CD4-positive, alpha-beta memory T cell (primary cell): Measurements from ENCODE around the gene FGD4. TPM values are rescaled to one million over a fixed set of nuclear protein-coding genes. Genes with fewer than 3 reads are reported as not detected.

Source experiments
- CTCF ChIA-PET: fragments of 350-600 bp; sonication (Branson Sonifier 250); formaldehyde crosslinking; loops from one replicate; lab custom pipeline; 2021; ENCODE audit warnings: inconsistent platforms; ENCODE audit not compliant: partially characterized antibody; lab: Charles Lee
- POLR2A ChIA-PET: fragments of 350-600 bp; sonication (Branson Sonifier 250); formaldehyde crosslinking; loops from one replicate; lab custom pipeline; 2021; ENCODE audit not compliant: partially characterized antibody; lab: Charles Lee
- DNase-seq, 5 donors: peaks; one replicate each; pipeline versions ENCODE4 v3.0.0 to v3.0.0-alpha.2; 2020 to 2022; ENCODE audit warnings: mixed read lengths in 1 of 5
- H3K27ac ChIP-seq: one replicate; pipeline ENCODE4 v1.7.0; 2013; ENCODE audit warnings: low read depth, low read length
- H3K27me3 ChIP-seq: 2 replicates; pipeline ENCODE4 v1.7.0; 2013; ENCODE audit warnings: mild to moderate bottlenecking, low read length, moderate library complexity; ENCODE audit not compliant: insufficient read depth
- H3K36me3 ChIP-seq: 2 replicates; pipeline ENCODE4 v1.7.0; 2013; ENCODE audit warnings: mild to moderate bottlenecking, low read length, moderate library complexity; ENCODE audit not compliant: insufficient read depth
- H3K4me1 ChIP-seq: 2 replicates; pipeline ENCODE4 v1.7.0; 2013; ENCODE audit warnings: mild to moderate bottlenecking, low read length, moderate library complexity; ENCODE audit not compliant: insufficient read depth
- H3K4me3 ChIP-seq, 2 donors: one replicate each; pipeline ENCODE4 v1.7.0; 2013; ENCODE audit warnings: low read length in 2 of 2, mild to moderate bottlenecking in 1 of 2
- H3K9me3 ChIP-seq, 2 donors: one replicate each; pipeline ENCODE4 v1.7.0; 2013; ENCODE audit warnings: low read length in 2 of 2, control low read depth in 1 of 2; ENCODE audit not compliant: control insufficient read depth in 1 of 2
- H3K27ac Mint-ChIP-seq, 7 donors: one replicate each; pipeline ENCODE4 v1.8.0; 2020 to 2021; ENCODE audit warnings: mixed read lengths in 7 of 7, mild to moderate bottlenecking in 6 of 7, inconsistent platforms in 3 of 7, moderate library complexity in 3 of 7
- H3K27me3 Mint-ChIP-seq, 2 donors: one replicate each; pipeline ENCODE4 v1.8.0; 2020 to 2021; ENCODE audit warnings: mixed read lengths in 2 of 2
- H3K36me3 Mint-ChIP-seq, 2 donors: one replicate each; pipeline ENCODE4 v1.8.0; 2020 to 2021; ENCODE audit warnings: mixed read lengths in 2 of 2, inconsistent platforms in 1 of 2, mild to moderate bottlenecking in 1 of 2
- H3K4me1 Mint-ChIP-seq, 4 donors: one replicate each; pipeline ENCODE4 v1.8.0; 2020 to 2021; ENCODE audit warnings: mixed read lengths in 4 of 4, mild to moderate bottlenecking in 1 of 4
- H3K4me3 Mint-ChIP-seq, 8 donors: one replicate each; pipeline ENCODE4 v1.8.0; 2020 to 2021; ENCODE audit warnings: mixed read lengths in 8 of 8, mild to moderate bottlenecking in 7 of 8, moderate library complexity in 6 of 8, inconsistent platforms in 3 of 8
- H3K9me3 Mint-ChIP-seq, 8 donors: one replicate each; pipeline ENCODE4 v1.8.0; 2020 to 2021; ENCODE audit warnings: mixed read lengths in 8 of 8, mild to moderate bottlenecking in 5 of 8, inconsistent platforms in 3 of 8, moderate library complexity in 1 of 8
- intact Hi-C: fragments of 100-400 bp; cut with micrococcal nuclease; formaldehyde crosslinking; loops from one replicate; pipeline ENCODE4 v1.15.1; 2023
- polyA plus RNA-seq, 2 donors: library from polyadenylated mRNA; unstranded; fragments of 300-500 nt; fragmentation: Illumina TruSeq; gene quantifications; one replicate each; pipeline ENCODE4 v1.2.3, GENCODE V29; 2021
- total RNA-seq, 2 experiments: library from RNA; stranded (reverse); gene quantifications; one replicate each; pipeline ENCODE4 v1.2.3, GENCODE V29; 2021

The FGD4 gene
- total and polyA plus RNA-seq, 4 experiments from 2014 or later, result 0.23 to 0.47 (median 0.34) TPM; not detected in 1

GRCh38 chr12:32454866-32455265, 55.5 kb downstream of the FGD4 start:
- POLR2A ChIA-PET, result no interaction called here
- peaks cover 0 to 5% (median 2%) of the 10 kb centered on the region in 4 donors for H3K4me1 Mint-ChIP-seq
- no peaks in the 10 kb centered on the region for H3K36me3 Mint-ChIP-seq

GRCh38 chr12:32455607-32456071, 56.3 kb downstream of the FGD4 start:
- H3K36me3 ChIP-seq, result no peaks in the 10 kb centered on the region
- no peak overlapping the region for H3K4me3 ChIP-seq
- H3K4me1 ChIP-seq, result no peaks in the 10 kb centered on the region
- peak in 4 of 5 donors; percentile 17 to 29 (median 28) for DNase-seq
- no peaks in the 10 kb centered on the region for H3K36me3 Mint-ChIP-seq
- H3K4me3 Mint-ChIP-seq, result peak overlapping the region in 6 of 8 donors; percentile 15 to 49 (median 25)
- no peak overlapping the region for H3K27ac ChIP-seq
- H3K9me3 Mint-ChIP-seq, result no peaks in the 10 kb centered on the region
- no peaks in the 10 kb centered on the region for H3K27me3 ChIP-seq
- H3K4me1 Mint-ChIP-seq, result peaks cover 0 to 5% (median 2%) of the 10 kb centered on the region in 4 donors
- ChIA-PET CTCF (interaction anchor here (1.1 to 2.5 kb wide), 4 partner anchors 9 to 1564 kb away, joined by 3 to 13 read pairs (median 4); partner anchors contain the start of gene YARS2), POLR2A (no interaction called here)
- H3K9me3 ChIP-seq, result no peaks in the 10 kb centered on the region
- no peak overlapping the region for H3K27ac Mint-ChIP-seq
- H3K27me3 Mint-ChIP-seq, result peaks cover 0 to 4% of the 10 kb centered on the region in 2 donors
- intact Hi-C loops, result loop anchor here (1.0 to 5.0 kb wide), 3 partner anchors 302 to 1762 kb away; partner anchors contain the start of gene YARS2

More at GRCh38 chr12:32454866-32455265, 55.5 kb downstream of the FGD4 start:
- Histone ChIP-seq H3K27me3 (no peaks in the 10 kb centered on the region), H3K4me1 (no peaks in the 10 kb centered on the region), H3K27ac (no peak overlapping the region), H3K36me3 (no peaks in the 10 kb centered on the region), H3K4me3 (no peak overlapping the region), H3K9me3 (no peaks in the 10 kb centered on the region)
- intact Hi-C loops, result loop anchor here (1.0 to 5.0 kb wide), 3 partner anchors 302 to 1762 kb away; partner anchors contain the start of gene YARS2
- Mint-ChIP-seq H3K27ac (no peak overlapping the region), H3K27me3 (peaks cover 0 to 4% of the 10 kb centered on the region in 2 donors), H3K4me3 (no peak overlapping the region), H3K9me3 (no peaks in the 10 kb centered on the region)
- no peak for DNase-seq
- CTCF ChIA-PET, result no interaction called here

- H3K4me3 Mint-ChIP-seq, result no peak overlapping the region
- H3K27ac Mint-ChIP-seq, result no peak overlapping the region
- Histone ChIP-seq H3K27ac (no peak overlapping the region), H3K27me3 (no peaks in the 10 kb centered on the region), H3K4me1 (no peaks in the 10 kb centered on the region), H3K36me3 (no peaks in the 10 kb centered on the region), H3K4me3 (no peak overlapping the region), H3K9me3 (no peaks in the 10 kb centered on the region)
- intact Hi-C loops, result loop anchor here (5.0 kb wide), 2 partner anchors 300 to 1760 kb away; partner anchors contain the start of gene YARS2
- H3K9me3 Mint-ChIP-seq, result no peaks in the 10 kb centered on the region
- peaks cover 0 to 3% of the 10 kb centered on the region in 2 donors for H3K27me3 Mint-ChIP-seq
- H3K36me3 Mint-ChIP-seq, result no peaks in the 10 kb centered on the region
- CTCF ChIA-PET, result interaction anchor here (0.5 to 2.5 kb wide), 7 partner anchors 7 to 1565 kb away, joined by 3 to 13 read pairs (median 5); partner anchors contain the start of genes ALG10 and YARS2
- POLR2A ChIA-PET, result no interaction called here
- peaks cover 0 to 5% (median 2%) of the 10 kb centered on the region in 4 donors for H3K4me1 Mint-ChIP-seq
- no peak for DNase-seq
These were observed 58.1 kb downstream of the FGD4 start for GRCh38 chr12:32457251-32458025.

- Histone ChIP-seq H3K9me3 (no peaks in the 10 kb centered on the region), H3K4me3 (no peak overlapping the region), H3K27ac (no peak overlapping the region), H3K36me3 (no peaks in the 10 kb centered on the region), H3K27me3 (no peaks in the 10 kb centered on the region), H3K4me1 (no peaks in the 10 kb centered on the region)
- ChIA-PET CTCF (no interaction called here), POLR2A (no interaction called here)
- Mint-ChIP-seq H3K27me3 (no peaks in the 10 kb centered on the region), H3K9me3 (no peaks in the 10 kb centered on the region), H3K4me1 (peaks cover 0 to 5% (median 2%) of the 10 kb centered on the region in 4 donors), H3K4me3 (no peak overlapping the region), H3K36me3 (no peaks in the 10 kb centered on the region), H3K27ac (no peak overlapping the region)
- no peak for DNase-seq
- intact Hi-C loops, result no loop called here
These were observed 61.3 kb downstream of the FGD4 start for GRCh38 chr12:32460638-32461037.

- H3K27ac ChIP-seq, result no peak overlapping the region
- H3K4me3 ChIP-seq, result no peak overlapping the region
- ChIA-PET CTCF (no interaction called here), POLR2A (no interaction called here)
- no peaks in the 10 kb centered on the region for H3K36me3 ChIP-seq
- H3K27ac Mint-ChIP-seq, result no peak overlapping the region
- H3K9me3 Mint-ChIP-seq, result no peaks in the 10 kb centered on the region
- H3K4me3 Mint-ChIP-seq, result no peak overlapping the region
- H3K4me1 ChIP-seq, result no peaks in the 10 kb centered on the region
- DNase-seq, result no peak
- no peaks in the 10 kb centered on the region for H3K4me1 Mint-ChIP-seq
- no peaks in the 10 kb centered on the region for H3K9me3 ChIP-seq
- no peaks in the 10 kb centered on the region for H3K27me3 Mint-ChIP-seq
- intact Hi-C loops, result no loop called here
- no peaks in the 10 kb centered on the region for H3K27me3 ChIP-seq
- H3K36me3 Mint-ChIP-seq, result no peaks in the 10 kb centered on the region
These were observed 63.5 kb downstream of the FGD4 start for GRCh38 chr12:32462908-32463307.

GRCh38 chr12:32466187-32466586, 66.8 kb downstream of the FGD4 start:
- H3K27me3 Mint-ChIP-seq, result no peaks in the 10 kb centered on the region
- Histone ChIP-seq H3K27ac (no peak overlapping the region), H3K4me1 (no peaks in the 10 kb centered on the region), H3K36me3 (no peaks in the 10 kb centered on the region), H3K27me3 (no peaks in the 10 kb centered on the region), H3K4me3 (no peak overlapping the region), H3K9me3 (no peaks in the 10 kb centered on the region)
- no peaks in the 10 kb centered on the region for H3K4me1 Mint-ChIP-seq
- ChIA-PET POLR2A (no interaction called here), CTCF (interaction anchor here (0.8 kb wide), 1 partner anchor 1061 kb away, joined by 3 read pairs; no protein-coding TSS in a partner anchor)
- no peak for DNase-seq
- no peaks in the 10 kb centered on the region for H3K9me3 Mint-ChIP-seq
- no peak overlapping the region for H3K4me3 Mint-ChIP-seq
- intact Hi-C loops, result no loop called here
- no peak overlapping the region for H3K27ac Mint-ChIP-seq
- no peaks in the 10 kb centered on the region for H3K36me3 Mint-ChIP-seq

GRCh38 chr12:32466986-32467711, 67.8 kb downstream of the FGD4 start:
- Histone ChIP-seq H3K4me3 (no peak overlapping the region), H3K9me3 (no peaks in the 10 kb centered on the region), H3K36me3 (no peaks in the 10 kb centered on the region), H3K27me3 (no peaks in the 10 kb centered on the region), H3K4me1 (no peaks in the 10 kb centered on the region), H3K27ac (no peak overlapping the region)
- intact Hi-C loops, result no loop called here
- Mint-ChIP-seq H3K27me3 (no peaks in the 10 kb centered on the region), H3K36me3 (no peaks in the 10 kb centered on the region), H3K4me1 (no peaks in the 10 kb centered on the region), H3K9me3 (no peaks in the 10 kb centered on the region), H3K27ac (no peak overlapping the region), H3K4me3 (no peak overlapping the region)
- POLR2A ChIA-PET, result no interaction called here
- no peak for DNase-seq
- CTCF ChIA-PET, result no interaction called here
